Measurements from ENCODE around the gene PTGER1.

PTGER1 gene

GRCh38 chr19:14442891-14443631 is 32.1 kb downstream of the PTGER1 start:
- no peak for DNase-seq (ENCODE audit: low read depth in 2 of 2, low spot score in 1 of 2)

DNA sequence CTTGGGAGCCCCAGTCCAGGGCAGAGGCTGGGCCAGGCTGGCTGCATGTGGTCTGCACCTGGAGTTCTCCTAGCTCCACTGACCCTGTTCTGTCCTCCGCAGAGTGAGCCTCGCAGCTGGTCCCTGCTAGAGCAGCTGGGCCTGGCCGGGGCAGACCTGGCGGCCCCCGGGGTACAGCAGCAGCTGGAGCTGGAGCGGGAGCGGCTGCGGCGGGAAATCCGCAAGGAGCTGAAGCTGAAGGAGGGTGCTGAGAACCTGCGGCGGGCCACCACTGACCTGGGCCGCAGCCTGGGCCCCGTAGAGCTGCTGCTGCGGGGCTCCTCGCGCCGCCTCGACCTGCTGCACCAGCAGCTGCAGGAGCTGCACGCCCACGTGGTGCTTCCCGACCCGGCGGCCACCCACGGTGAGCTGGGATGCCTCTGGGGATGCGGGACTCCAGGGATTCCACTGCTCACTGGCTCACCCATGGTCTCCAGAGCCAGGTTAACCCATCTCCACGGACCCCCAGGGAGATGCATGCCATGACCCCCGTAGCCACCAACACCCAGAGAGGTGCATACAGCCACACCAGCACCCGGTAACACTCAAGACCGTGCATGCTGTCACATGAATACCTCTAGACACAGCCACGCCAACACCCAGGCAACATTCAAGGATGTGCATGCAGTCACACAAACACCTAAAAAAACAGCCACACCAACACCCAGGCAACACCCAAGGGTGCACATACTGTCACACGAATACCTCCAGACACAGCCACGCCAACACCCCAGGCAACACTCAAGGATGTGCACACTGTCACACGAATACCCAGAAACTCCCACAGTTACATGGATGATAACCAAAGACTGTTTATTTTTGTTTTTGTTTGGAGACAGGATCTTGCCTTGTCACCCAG is 33.9 kb downstream of the PTGER1 start:
- no peak for DNase-seq (ENCODE audit: low read depth in 2 of 2, low spot score in 1 of 2)

DNA sequence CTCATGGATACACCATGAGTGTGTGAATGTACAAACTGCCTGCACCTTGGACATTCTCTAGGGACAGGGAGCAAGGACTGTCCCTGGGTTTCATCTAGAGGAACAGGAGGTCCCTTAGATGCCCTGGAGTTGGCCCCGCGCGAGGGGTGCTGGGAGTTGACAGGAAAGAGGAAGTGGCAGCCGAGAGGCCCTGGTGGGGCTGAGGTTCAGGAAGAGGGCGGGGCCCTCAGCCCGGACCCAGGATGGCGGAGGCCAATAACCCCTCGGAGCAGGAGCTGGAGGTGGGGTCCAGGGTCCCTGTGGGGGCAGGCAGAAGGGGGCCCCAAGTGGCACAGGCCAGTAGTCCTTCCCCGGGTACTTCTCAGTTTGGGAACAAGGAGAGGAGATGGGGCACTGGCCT is 35.1 kb downstream of the PTGER1 start:
- DNase-seq (ENCODE audit: low read depth in 2 of 2, low spot score in 1 of 2): peak in 1 of 2 donors; percentile 63

DNA sequence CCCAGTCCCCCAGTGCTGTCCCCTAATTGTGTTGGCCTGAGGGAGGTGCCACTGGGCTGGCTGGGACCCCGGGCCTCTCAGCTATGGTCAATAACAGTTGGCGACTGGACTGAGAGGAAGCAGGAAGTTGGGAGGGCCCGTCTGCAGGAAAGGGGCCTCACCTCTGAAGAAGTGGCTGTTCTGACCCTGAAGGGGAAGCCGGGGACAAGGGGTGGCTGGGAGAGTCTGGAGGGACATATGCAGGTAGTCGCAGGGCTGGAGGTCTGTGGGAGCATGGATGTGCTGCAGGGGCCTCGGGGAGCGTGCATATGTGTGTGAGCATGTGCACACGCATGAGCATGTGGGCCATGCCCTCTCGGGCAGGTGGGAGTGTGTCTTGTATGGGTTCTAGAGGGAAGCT is 36.1 kb downstream of the PTGER1 start:
- DNase-seq (ENCODE audit: low read depth in 2 of 2, low spot score in 1 of 2): no peak

GRCh38 chr19:14437578-14438140 is 37.5 kb downstream of the PTGER1 start:
- no peak for DNase-seq (ENCODE audit: low read depth in 2 of 2, low spot score in 1 of 2)

GRCh38 chr19:14435320-14436050 is 39.7 kb downstream of the PTGER1 start:
- DNase-seq (ENCODE audit: low read depth in 2 of 2, low spot score in 1 of 2): no peak

DNA sequence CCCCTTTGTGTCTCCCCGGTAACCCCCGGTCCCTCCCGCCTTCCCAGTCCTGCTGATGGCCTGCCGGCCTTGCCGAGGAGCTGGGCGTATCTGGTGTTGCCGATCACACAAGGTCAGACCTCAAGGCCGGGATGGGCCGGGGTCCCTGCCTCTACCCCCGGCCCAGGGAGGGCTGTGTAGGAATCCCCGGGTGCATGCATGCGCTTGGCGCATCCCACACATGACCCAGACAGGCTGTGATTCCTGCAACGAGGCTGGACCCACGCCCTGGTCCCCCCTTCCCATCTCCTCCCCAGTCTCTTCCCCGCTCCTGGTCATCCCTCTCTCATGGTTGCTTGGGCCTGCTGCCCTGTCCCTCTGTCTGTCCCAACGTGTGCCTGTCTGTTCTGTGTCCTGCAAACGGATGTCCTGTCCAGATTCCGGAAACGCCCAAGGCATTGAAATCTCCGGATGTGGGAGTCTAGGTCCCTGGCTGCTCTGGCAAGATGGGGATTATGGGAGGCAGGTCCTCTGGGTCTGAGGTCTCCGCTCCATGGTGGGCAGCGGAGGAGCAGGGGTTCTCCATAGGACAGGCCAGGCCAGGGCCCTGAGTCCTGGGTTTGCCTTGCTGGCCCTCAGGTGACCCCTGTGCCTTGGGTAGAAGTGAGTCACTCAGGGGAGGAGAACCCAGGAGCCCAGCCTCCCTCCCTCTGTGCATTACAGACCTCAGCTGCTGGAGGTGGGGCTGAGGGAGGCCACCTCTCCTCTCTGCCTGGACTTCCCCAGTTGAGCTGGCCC is 40.4 kb downstream of the PTGER1 start:
- no peak for DNase-seq (ENCODE audit: low read depth in 2 of 2, low spot score in 1 of 2)

DNA sequence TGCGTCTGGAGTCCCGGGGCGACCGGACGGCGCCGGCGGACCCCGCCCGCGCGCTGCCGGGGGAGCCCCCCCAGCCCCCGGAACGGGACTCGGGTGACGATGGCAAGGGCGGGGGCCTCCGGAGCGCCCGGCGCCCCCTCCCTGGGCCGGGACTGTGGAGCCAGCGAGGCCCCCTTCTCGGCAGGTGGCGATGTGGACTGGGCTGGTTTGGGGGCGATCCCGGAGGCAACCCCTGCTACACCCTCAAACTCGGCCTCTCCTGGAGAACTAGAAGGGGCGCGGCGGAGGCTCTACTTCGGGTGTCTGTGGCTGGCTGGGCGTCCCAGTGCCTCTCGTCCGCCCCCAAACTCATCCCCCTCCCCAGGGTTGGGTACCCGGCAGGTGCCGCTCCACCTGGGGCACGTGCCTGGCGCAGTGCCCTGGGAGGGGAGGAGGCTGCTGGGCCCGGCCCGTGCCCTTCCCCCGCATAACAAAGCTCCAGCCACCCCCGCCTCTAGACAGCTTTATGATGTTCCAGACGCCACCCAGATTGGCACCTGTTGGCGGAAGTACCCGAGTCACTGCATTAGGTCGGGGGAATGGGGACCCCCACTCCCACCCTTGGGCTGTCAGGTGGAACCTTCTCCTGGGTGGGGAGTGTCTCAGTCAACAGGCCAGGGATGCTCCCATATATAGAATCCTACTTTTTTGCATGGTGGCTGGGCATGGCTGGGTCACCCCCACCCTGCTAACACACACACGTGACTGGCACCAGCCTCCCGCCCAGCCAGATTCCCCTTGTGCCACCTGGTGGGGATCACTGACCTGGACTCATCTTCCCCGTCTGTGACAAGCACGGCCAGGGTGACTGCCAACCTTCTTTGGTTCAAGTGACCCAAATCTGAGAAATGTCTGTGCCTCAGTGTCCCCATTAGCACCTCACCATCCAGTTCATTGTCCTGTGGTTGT is 41.3 kb downstream of the PTGER1 start:
- no peak for DNase-seq (ENCODE audit: low read depth in 2 of 2, low spot score in 1 of 2)

- DNase-seq (ENCODE audit: low read depth in 2 of 2, low spot score in 1 of 2): no peak
These were observed 42.2 kb downstream of the PTGER1 start, which contains the start of gene PKN1 for GRCh38 chr19:14432791-14433553. Gene PKN1 (plus strand): TSS chr19:14433306. CDS start chr19:14433522, 216 bp downstream.

DNA sequence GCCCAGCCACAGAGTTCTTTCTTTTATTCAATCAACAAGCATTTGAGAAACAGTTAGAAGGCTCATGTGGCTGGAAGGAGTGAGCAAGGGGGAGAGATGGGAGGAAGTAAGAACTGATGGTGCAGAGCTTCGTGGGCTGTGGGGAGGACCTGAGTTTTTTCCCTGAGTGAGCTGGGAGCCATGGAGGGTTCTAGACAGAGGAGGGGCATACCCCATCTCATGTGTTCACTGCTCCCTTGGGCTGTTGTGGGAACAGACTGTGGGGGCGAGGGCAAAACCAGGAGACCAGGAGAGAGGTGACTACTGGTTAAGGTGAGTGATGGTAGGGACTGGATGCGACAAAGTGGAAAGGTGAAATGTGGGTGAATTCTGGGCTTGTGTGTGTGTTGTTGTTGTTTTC is 44.4 kb downstream of the PTGER1 start:
- no peak for DNase-seq (ENCODE audit: low read depth in 2 of 2, low spot score in 1 of 2)

DNA sequence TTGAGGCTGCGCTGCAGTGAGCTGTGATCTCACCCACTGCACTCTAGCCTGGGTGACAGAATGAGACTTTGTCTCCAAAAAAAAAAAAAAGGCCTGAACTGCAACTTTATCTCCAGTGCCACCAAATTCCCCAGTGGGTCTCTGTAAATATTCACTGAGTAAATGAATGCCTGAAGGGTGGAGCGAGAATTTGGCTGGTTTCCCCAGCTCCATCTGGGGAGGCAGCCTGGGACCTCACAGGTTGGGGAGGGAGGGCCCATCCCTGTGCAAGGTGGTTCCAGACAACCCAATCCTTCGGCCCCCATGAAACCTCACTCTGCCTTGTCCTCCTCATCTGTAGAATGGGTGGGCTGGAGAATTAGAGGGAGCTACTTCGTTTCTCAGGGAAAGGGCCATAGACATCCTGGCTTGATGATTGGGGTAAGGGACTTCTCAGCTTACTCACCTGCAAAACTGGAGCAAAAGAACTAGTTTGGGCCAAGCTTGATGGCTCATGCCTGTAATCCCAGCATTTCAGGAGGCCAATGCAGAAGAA is 46.2 kb downstream of the PTGER1 start:
- DNase-seq (ENCODE audit: low read depth in 2 of 2, low spot score in 1 of 2): no peak

- no peak for DNase-seq (ENCODE audit: low read depth in 2 of 2, low spot score in 1 of 2)
These were observed 47.7 kb downstream of the PTGER1 start for GRCh38 chr19:14427461-14427860.

DNA sequence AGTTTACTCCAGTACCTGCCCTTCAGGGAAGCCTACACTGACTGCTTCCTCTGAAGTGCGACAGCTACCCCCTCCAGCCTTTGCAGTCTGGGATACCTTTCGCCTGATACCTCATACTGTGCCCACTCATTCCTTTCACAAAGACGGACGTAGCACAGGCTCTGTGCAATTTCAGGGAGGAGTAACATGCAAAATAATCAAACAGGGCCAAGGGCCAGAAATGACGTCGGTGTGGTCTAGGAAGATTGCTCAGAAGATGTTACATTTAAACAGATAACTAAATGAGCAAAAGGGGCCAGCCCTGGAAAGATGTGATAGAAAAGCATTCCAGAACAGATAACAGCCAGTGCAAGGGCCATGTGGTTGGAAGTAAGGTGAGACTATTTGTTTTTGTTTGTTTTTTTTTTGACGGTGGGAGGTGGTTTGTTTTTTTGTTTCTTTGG is 49.4 kb downstream of the PTGER1 start:
- no peak for DNase-seq (ENCODE audit: low read depth in 2 of 2, low spot score in 1 of 2)
